Breast epithelium (tissue), 4 donors: ENCODE measurements around the gene SDCBP2. TPM values are rescaled to one million over a fixed set of nuclear protein-coding genes. Genes with fewer than 3 reads are reported as not detected.

ENCODE experiments used
- DNase-seq, 2 donors: peaks; one replicate each; pipeline ENCODE4 v3.0.0-alpha.2; 2019; ENCODE audit warnings: low spot score in 2 of 2
- H3K27ac ChIP-seq, 2 donors: fragments of 200-600 bp; sonication (generic) in 1 of 2; one replicate each; pipeline ENCODE4 v1.5.1; 2016 to 2019; ENCODE audit warnings: mild to moderate bottlenecking in 1 of 2
- H3K27me3 ChIP-seq, 2 donors: fragments of 200-600 bp; sonication (generic) in 1 of 2; one replicate each; pipeline versions ENCODE4 v1.5.1 to v1.6.0; 2017 to 2019; ENCODE audit warnings: control low read depth in 1 of 2, mild to moderate bottlenecking in 1 of 2
- H3K36me3 ChIP-seq: fragments of 200-600 bp; one replicate; pipeline ENCODE4 v1.5.1; 2019
- H3K4me1 ChIP-seq, 2 donors: fragments of 200-600 bp; sonication (generic); one replicate each; pipeline ENCODE4 v1.5.1; 2016 to 2019; ENCODE audit warnings: control low read depth in 1 of 2
- H3K4me3 ChIP-seq, 3 donors: fragments of 200-600 bp; sonication (generic); 1 replicate in 2 of 3; 2 replicates in 1 of 3; pipeline ENCODE4 v1.5.1; 2016 to 2019; ENCODE audit warnings: mild to moderate bottlenecking in 3 of 3, moderate library complexity in 2 of 3
- H3K9me3 ChIP-seq, 2 donors: fragments of 200-600 bp; sonication (generic) in 1 of 2; one replicate each; pipeline ENCODE4 v1.5.1; 2016 to 2019; ENCODE audit warnings: control low read depth in 1 of 2
- CTCF ChIP-seq, 3 donors: fragments of 450-650 bp; IDR thresholded peaks; one replicate each; pipeline ENCODE4 v1.5.1; 2016 to 2017; ENCODE audit warnings: antibody characterized with exemption in 3 of 3, mild to moderate bottlenecking in 3 of 3, moderate library complexity in 3 of 3
- POLR2A ChIP-seq: fragments of 450-650 bp; IDR thresholded peaks from one replicate; pipeline ENCODE4 v1.6.1; 2016; ENCODE audit warnings: antibody characterized with exemption, mild to moderate bottlenecking, moderate library complexity
- POLR2AphosphoS5 ChIP-seq, 3 donors: sonication (generic); formaldehyde crosslinking; IDR thresholded peaks; one replicate each; pipeline ENCODE4 v1.6.1; 2017; ENCODE audit warnings: antibody characterized with exemption in 3 of 3
- intact Hi-C: fragments of 100-400 bp; cut with DNase I; formaldehyde crosslinking; loops from one replicate; pipeline ENCODE4 v1.15.1; 2023; ENCODE audit warnings: low total_unique reads
- total RNA-seq, 3 donors: library from RNA; depleted of rRNA; stranded (reverse); fragments of >200 nt; gene quantifications; one replicate each; pipeline ENCODE4 v1.1.0, GENCODE V29; 2016

Gene SDCBP2
- total RNA-seq, 3 donors from 2014 or later: 5.0 to 10.8 (median 9.8) TPM

GRCh38 chr20:1266167-1266973 lies 62.6 kb downstream of the SDCBP2 start, which contains the start of gene SNPH:
Gene SNPH, plus strand, starts transcription at chr20:1266294. Its CDS starts 29,946 bp downstream, at chr20:1296240.
- Histone ChIP-seq H3K9me3 (no peaks in the 10 kb centered on the region), H3K4me1 (no peaks in the 10 kb centered on the region), H3K27ac (peak within 1 kb of the TSS; percentile 54 to 55), H3K36me3 (no peaks in the 10 kb centered on the region), H3K27me3 (no peaks in the 10 kb centered on the region), H3K4me3 (peak within 1 kb of the TSS; percentile 64 to 97 (median 82))
- intact Hi-C loops: no loop called here
- peak in 1 of 2 donors; percentile 38 for DNase-seq
- TF ChIP-seq POLR2AphosphoS5 (IDR thresholded peaks at IDR 0.05): no peak
- no peak for TF ChIP-seq CTCF (IDR thresholded peaks at IDR 0.05)
- no peak for TF ChIP-seq POLR2A

- intact Hi-C loops: no loop called here
These were observed 63.1 kb downstream of the SDCBP2 start for GRCh38 chr20:1265916-1266166.

GRCh38 chr20:1265226-1265915 lies 63.6 kb downstream of the SDCBP2 start:
- intact Hi-C loops: no loop called here
- peak overlapping the region in 1 of 2 donors; percentile 55 for H3K27ac ChIP-seq

More at GRCh38 chr20:1265916-1266166, 63.1 kb downstream of the SDCBP2 start:
- DNase-seq: no peak
- peak overlapping the region; percentile 64 to 97 (median 82) for H3K4me3 ChIP-seq
- H3K9me3 ChIP-seq: no peaks in the 10 kb centered on the region
- no peaks in the 10 kb centered on the region for H3K27me3 ChIP-seq
- peak overlapping the region; percentile 54 to 55 for H3K27ac ChIP-seq
- no peaks in the 10 kb centered on the region for H3K36me3 ChIP-seq
- TF ChIP-seq POLR2A (no peak), POLR2AphosphoS5 (IDR thresholded peaks at IDR 0.05) (no peak), CTCF (IDR thresholded peaks at IDR 0.05) (no peak)
- no peaks in the 10 kb centered on the region for H3K4me1 ChIP-seq

GRCh38 chr20:1264727-1265126 lies 64.2 kb downstream of the SDCBP2 start:
- Histone ChIP-seq H3K4me1 (no peaks in the 10 kb centered on the region), H3K27me3 (no peaks in the 10 kb centered on the region), H3K4me3 (no peak overlapping the region), H3K36me3 (no peaks in the 10 kb centered on the region), H3K27ac (no peak overlapping the region), H3K9me3 (no peaks in the 10 kb centered on the region)
- intact Hi-C loops: no loop called here
- no peak for TF ChIP-seq POLR2A
- no peak for TF ChIP-seq POLR2AphosphoS5 (IDR thresholded peaks at IDR 0.05)
- TF ChIP-seq CTCF (IDR thresholded peaks at IDR 0.05): no peak
- DNase-seq: no peak

More at GRCh38 chr20:1265226-1265915, 63.6 kb downstream of the SDCBP2 start:
- peak overlapping the region; percentile 64 to 97 (median 82) for H3K4me3 ChIP-seq
- no peaks in the 10 kb centered on the region for H3K36me3 ChIP-seq
- H3K4me1 ChIP-seq: no peaks in the 10 kb centered on the region
- no peak for TF ChIP-seq POLR2AphosphoS5 (IDR thresholded peaks at IDR 0.05)
- TF ChIP-seq CTCF (IDR thresholded peaks at IDR 0.05): no peak
- TF ChIP-seq POLR2A: no peak
- no peaks in the 10 kb centered on the region for H3K9me3 ChIP-seq
- no peak for DNase-seq
- H3K27me3 ChIP-seq: no peaks in the 10 kb centered on the region

- no peak for DNase-seq
- TF ChIP-seq POLR2AphosphoS5 (IDR thresholded peaks at IDR 0.05) (no peak), CTCF (IDR thresholded peaks at IDR 0.05) (no peak), POLR2A (no peak)
- H3K27ac ChIP-seq: no peak overlapping the region
- no peaks in the 10 kb centered on the region for H3K9me3 ChIP-seq
- H3K36me3 ChIP-seq: no peaks in the 10 kb centered on the region
- H3K27me3 ChIP-seq: no peaks in the 10 kb centered on the region
- intact Hi-C loops: no loop called here
- no peak overlapping the region for H3K4me3 ChIP-seq
- no peaks in the 10 kb centered on the region for H3K4me1 ChIP-seq
These were observed 65.1 kb downstream of the SDCBP2 start for GRCh38 chr20:1263853-1264252.
